Mammary epithelial cell (primary cell): ENCODE measurements around the gene USH2A.

Experiments used
- CTCF ChIP-seq, 2 donors: IDR thresholded peaks in 1 of 2; conservative IDR thresholded peaks in 1 of 2; 2 replicates each; pipeline ENCODE4 v1.5.1; 2011 to 2012; ENCODE audit warnings: inconsistent platforms in 2 of 2, low read length in 2 of 2, mild to moderate bottlenecking in 2 of 2, control low read depth in 1 of 2, low read depth in 1 of 2; ENCODE audit not compliant: insufficient read depth in 1 of 2; ENCODE audit errors: extremely low read depth in 1 of 2
- EZH2 ChIP-seq: IDR thresholded peaks from 2 replicates; pipeline ENCODE4 v1.6.1; 2012; ENCODE audit warnings: low read length, inconsistent platforms, borderline replicate concordance

DNA sequence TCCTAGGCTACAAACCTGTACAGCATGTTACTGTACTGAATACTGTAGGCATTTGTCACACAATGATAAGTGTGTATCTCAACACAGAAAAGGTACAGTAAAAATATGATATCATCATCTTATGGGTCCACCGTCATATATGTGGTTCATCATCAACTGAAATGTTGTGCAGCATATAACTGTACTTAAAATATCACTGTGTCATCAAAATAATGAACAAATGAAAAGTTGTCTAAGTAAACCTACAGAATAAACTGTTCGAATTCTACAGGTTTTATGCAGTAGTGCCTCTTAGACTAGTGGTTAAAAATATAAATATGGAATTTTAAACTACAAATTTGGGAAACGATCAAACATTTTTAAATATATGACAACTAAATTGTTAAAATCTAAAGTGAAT lies 527.4 kb downstream of the USH2A start:
- no peak for TF ChIP-seq CTCF (conservative IDR thresholded peaks at IDR 0.05 in 1 of 2, IDR thresholded peaks at IDR 0.05 in 1 of 2; ENCODE audit: extremely low read depth in 1 of 2, insufficient read depth in 1 of 2, low read depth in 1 of 2, low read length in 2 of 2)
- no peak for TF ChIP-seq EZH2
